HEK293 (cell line): Measurements from ENCODE around the gene METTL24.

Experiments used
- CTCF ChIA-PET: fragments of 350-600 bp; formaldehyde crosslinking; extraction: SDS; loops from one replicate; lab custom pipeline; 2021; ENCODE audit warnings: antibody characterized with exemption; lab: Yijun Ruan, JAX
- POLR2A ChIA-PET: fragments of 300-600 bp; formaldehyde crosslinking; extraction: SDS; loops from one replicate; lab custom pipeline; 2020; ENCODE audit warnings: antibody characterized with exemption, inconsistent platforms; lab: Yijun Ruan, JAX
- H3K27ac ChIP-seq: fragments of 200-500 bp; sonication (Bioruptor generic); 2 replicates; pipeline ENCODE4 v1.5.1; 2014; ENCODE audit warnings: low read depth, low read length, control low read depth, inconsistent platforms; ENCODE audit errors: extremely low read depth
- H3K36me3 ChIP-seq, 2 experiments: fragments of 200-500 bp in 1 of 2; sonication (Bioruptor generic) in 1 of 2; 1 replicate in 1 of 2; 2 replicates in 1 of 2; pipeline ENCODE4 v1.5.1; 2014 to 2017; ENCODE audit warnings: inconsistent platforms in 2 of 2, low read length in 2 of 2; ENCODE audit not compliant: control insufficient read depth in 2 of 2, insufficient read depth in 1 of 2
- H3K4me1 ChIP-seq: fragments of 200-500 bp; sonication (Bioruptor generic); 2 replicates; pipeline ENCODE4 v1.5.1; 2014; ENCODE audit warnings: mild to moderate bottlenecking, low read length, inconsistent platforms; ENCODE audit not compliant: control insufficient read depth, insufficient read depth
- H3K4me3 ChIP-seq: 2 replicates; pipeline ENCODE4 v1.5.1; 2011; ENCODE audit warnings: low read depth, mild to moderate bottlenecking, control low read depth, low read length, moderate library complexity
- H3K9me3 ChIP-seq: fragments of 200-500 bp; sonication (Bioruptor generic); 2 replicates; pipeline ENCODE4 v1.5.1; 2014; ENCODE audit warnings: low read depth, low read length, inconsistent platforms; ENCODE audit not compliant: control insufficient read depth, insufficient read depth
- ATF2 ChIP-seq: fragments of 450-650 bp; formaldehyde crosslinking; IDR thresholded peaks from 2 replicates; pipeline ENCODE4 v1.5.1; 2016; ENCODE audit warnings: missing biosample characterization, missing genetic modification characterization, low read depth
- HIC1 ChIP-seq: fragments of 450-650 bp; formaldehyde crosslinking; IDR thresholded peaks from 2 replicates; pipeline ENCODE4 v1.5.1; 2016; ENCODE audit warnings: missing biosample characterization, missing genetic modification characterization
- SP2 ChIP-seq: fragments of 450-650 bp; formaldehyde crosslinking; IDR thresholded peaks from 2 replicates; pipeline ENCODE4 v1.5.1; 2016; ENCODE audit warnings: missing biosample characterization, missing genetic modification characterization
- ZBTB26 ChIP-seq: fragments of 450-650 bp; formaldehyde crosslinking; optimal IDR thresholded peaks from 2 replicates; pipeline ENCODE3; 2016; ENCODE audit warnings: missing biosample characterization, mild to moderate bottlenecking, missing genetic modification characterization
- ZBTB8A ChIP-seq: fragments of 450-650 bp; formaldehyde crosslinking; IDR thresholded peaks from 2 replicates; pipeline ENCODE4 v1.5.1; 2016; ENCODE audit warnings: missing biosample characterization, missing genetic modification characterization
- ZNF140 ChIP-seq: fragments of 450-650 bp; formaldehyde crosslinking; IDR thresholded peaks from 2 replicates; pipeline ENCODE4 v1.5.1; 2016; ENCODE audit warnings: missing biosample characterization, missing genetic modification characterization
- ZNF18 ChIP-seq: fragments of 450-650 bp; formaldehyde crosslinking; IDR thresholded peaks from 2 replicates; pipeline ENCODE4 v1.5.1; 2016; ENCODE audit warnings: missing biosample characterization, missing genetic modification characterization
- ZNF280C ChIP-seq: fragments of 450-650 bp; formaldehyde crosslinking; IDR thresholded peaks from 2 replicates; pipeline ENCODE4 v1.5.1; 2016; ENCODE audit warnings: missing biosample characterization, missing genetic modification characterization
- ZNF280D ChIP-seq: fragments of 450-650 bp; formaldehyde crosslinking; IDR thresholded peaks from 2 replicates; pipeline ENCODE4 v1.5.1; 2016; ENCODE audit warnings: missing biosample characterization, missing genetic modification characterization
- ZNF561 ChIP-seq: fragments of 450-650 bp; IDR thresholded peaks from 2 replicates; pipeline ENCODE4 v1.5.1; 2018; ENCODE audit warnings: missing biosample characterization, missing genetic modification characterization, borderline replicate concordance
- ZNF600 ChIP-seq: fragments of 450-650 bp; formaldehyde crosslinking; IDR thresholded peaks from 2 replicates; pipeline ENCODE4 v1.5.1; 2016; ENCODE audit warnings: missing biosample characterization, missing genetic modification characterization
- ZNF610 ChIP-seq: fragments of 450-650 bp; formaldehyde crosslinking; IDR thresholded peaks from 2 replicates; pipeline ENCODE4 v1.5.1; 2016; ENCODE audit warnings: missing biosample characterization, missing genetic modification characterization, borderline replicate concordance
- ZNF629 ChIP-seq: fragments of 450-650 bp; formaldehyde crosslinking; IDR thresholded peaks from 2 replicates; pipeline ENCODE4 v1.5.1; 2017; ENCODE audit warnings: missing biosample characterization, missing genetic modification characterization
- ZNF654 ChIP-seq: fragments of 450-650 bp; formaldehyde crosslinking; IDR thresholded peaks from 2 replicates; pipeline ENCODE4 v1.5.1; 2016; ENCODE audit warnings: low read depth, missing biosample characterization, missing genetic modification characterization
- ZNF747 ChIP-seq: fragments of 450-650 bp; formaldehyde crosslinking; IDR thresholded peaks from 2 replicates; pipeline ENCODE4 v1.5.1; 2016; ENCODE audit warnings: missing biosample characterization, missing genetic modification characterization

Gene METTL24

GRCh38 chr6:110342759-110343158 lies 15.4 kb downstream of the METTL24 start:
- POLR2A ChIA-PET, result no interaction called here

More at GRCh38 chr6:110342759-110343158, 15.4 kb downstream of the METTL24 start:
- no peaks in the 10 kb centered on the region for H3K4me1 ChIP-seq
- H3K9me3 ChIP-seq, result no peaks in the 10 kb centered on the region
- CTCF ChIA-PET, result interaction anchor here (0.8 to 2.5 kb wide), 5 partner anchors 10 to 660 kb away, joined by 3 to 23 read pairs (median 5); no protein-coding TSS in a partner anchor
- H3K36me3 ChIP-seq, result no peaks in the 10 kb centered on the region
- H3K27ac ChIP-seq, result no peak overlapping the region
- TF ChIP-seq ATF2 (tag by site-specific recombination) (no peak), ZNF561 (tag by site-specific recombination) (no peak), ZBTB8A (tag by site-specific recombination) (no peak), ZNF140 (no peak), ZNF654 (tag by site-specific recombination) (no peak), ZNF610 (tag by site-specific recombination) (no peak), HIC1 (tag by site-specific recombination) (no peak), ZNF600 (tag by site-specific recombination) (no peak), ZNF747 (no peak), ZNF280C (tag by site-specific recombination) (no peak), ZNF629 (tag by site-specific recombination) (no peak), ZNF18 (no peak), ZNF280D (no peak), ZBTB26 (tag by site-specific recombination) (no peak), SP2 (tag by site-specific recombination) (no peak)
- H3K4me3 ChIP-seq, result no peak overlapping the region
